Lower lobe of right lung (tissue), 2 donors: ENCODE measurements around the gene KCNT2. TPM values are rescaled to one million over a fixed set of nuclear protein-coding genes. Genes with fewer than 3 reads are reported as not detected.

Experiments used
- ATAC-seq, 2 donors: fragments of 200-7000 bp; cut with Tn5 transposase; one replicate each; pipeline ENCODE4 v1.9.1; 2020 to 2022; ENCODE audit warnings: mild to moderate bottlenecking in 2 of 2, moderate library complexity in 2 of 2
- DNase-seq: peaks from one replicate; pipeline ENCODE4 v3.0.0-alpha.2; 2020
- H3K27ac ChIP-seq: fragments of 200-600 bp; one replicate; pipeline ENCODE4 v1.8.0; 2022
- H3K27me3 ChIP-seq: fragments of 200-600 bp; one replicate; pipeline ENCODE4 v1.8.0; 2022; ENCODE audit warnings: low read depth
- H3K36me3 ChIP-seq: fragments of 200-600 bp; one replicate; pipeline ENCODE4 v1.8.0; 2022; ENCODE audit warnings: mild to moderate bottlenecking
- H3K4me1 ChIP-seq: fragments of 200-600 bp; one replicate; pipeline ENCODE4 v1.8.0; 2022
- H3K4me3 ChIP-seq: fragments of 200-600 bp; one replicate; pipeline ENCODE4 v1.8.0; 2022; ENCODE audit warnings: mild to moderate bottlenecking
- H3K9me3 ChIP-seq: fragments of 200-600 bp; one replicate; pipeline ENCODE4 v1.8.0; 2022
- CTCF ChIP-seq: fragments of 200-600 bp; IDR thresholded peaks from one replicate; pipeline ENCODE4 v1.8.0; 2022; ENCODE audit warnings: antibody characterized with exemption, mild to moderate bottlenecking
- intact Hi-C: fragments of 100-400 bp; cut with DNase I; formaldehyde crosslinking; loops from one replicate; pipeline ENCODE4 v1.11.0; 2022
- total RNA-seq: library from RNA; stranded (reverse); fragmentation: NEBNext Ultra II Directional; extraction: Animal tissue kit (Norgen Biotek cat#: 25700); gene quantifications from one replicate; pipeline ENCODE4 v1.2.1, GENCODE V29; 2021
- donor health status: DM: no; HTN: yes; CAD: no; lungs with severe emphysema.

KCNT2 gene
- total RNA-seq, 1 donor from 2014 or later, result 3.7 TPM

- H3K27me3 ChIP-seq, result no peaks in the 10 kb centered on the region
- H3K4me3 ChIP-seq, result no peak overlapping the region
- ATAC-seq, result no peak
- no peak for DNase-seq
- TF ChIP-seq CTCF, result no peak
- H3K9me3 ChIP-seq, result no peaks in the 10 kb centered on the region
- no peak overlapping the region for H3K27ac ChIP-seq
- no peaks in the 10 kb centered on the region for H3K36me3 ChIP-seq
- intact Hi-C loops, result no loop called here
- H3K4me1 ChIP-seq, result no peaks in the 10 kb centered on the region
Measured at GRCh38 chr1:196308176-196308575, 300.1 kb downstream of the KCNT2 start.

DNA sequence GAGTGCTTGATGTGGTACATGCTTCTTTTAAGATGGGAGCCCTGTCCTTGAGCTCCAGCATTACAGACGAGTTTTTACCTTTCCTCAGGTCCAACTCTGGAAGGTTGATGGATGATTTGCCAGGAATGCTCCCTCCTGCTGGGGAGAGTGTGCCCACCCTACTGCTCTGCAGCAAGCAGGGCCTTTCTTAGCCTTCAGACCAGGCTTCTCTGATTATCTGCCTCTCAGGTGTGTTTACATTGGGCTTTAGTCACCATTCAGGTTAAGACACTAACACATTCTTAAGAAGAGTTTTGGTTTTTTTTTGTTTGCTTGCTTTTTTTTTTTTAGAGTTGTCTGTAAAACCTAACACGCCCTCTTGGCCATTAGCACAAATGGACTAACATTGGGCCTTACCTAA lies 301.8 kb downstream of the KCNT2 start:
- ATAC-seq (no peak), DNase-seq (no peak)
- H3K4me3 ChIP-seq, result no peak overlapping the region
- no peaks in the 10 kb centered on the region for H3K4me1 ChIP-seq
- H3K27ac ChIP-seq, result no peak overlapping the region
- no peaks in the 10 kb centered on the region for H3K27me3 ChIP-seq
- intact Hi-C loops, result no loop called here
- H3K36me3 ChIP-seq, result no peaks in the 10 kb centered on the region
- TF ChIP-seq CTCF, result no peak
- no peaks in the 10 kb centered on the region for H3K9me3 ChIP-seq

DNA sequence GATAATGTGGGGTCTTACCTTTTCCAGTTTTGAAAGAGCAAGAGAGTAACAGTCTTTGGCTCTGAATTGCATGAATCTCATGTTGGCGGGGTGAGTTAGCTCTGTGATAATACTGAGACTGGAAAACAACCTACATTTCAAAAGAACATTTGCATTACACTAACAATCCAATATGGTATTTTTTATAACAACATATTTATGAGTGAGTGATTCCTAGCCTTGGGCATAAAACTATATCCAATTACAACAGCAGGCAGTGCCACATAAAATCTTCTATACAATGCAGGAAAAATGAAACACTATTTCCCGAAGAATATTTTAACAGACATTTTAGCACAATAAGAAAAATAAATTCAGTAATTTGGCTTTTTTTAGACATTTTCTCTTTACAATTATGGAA lies 303.0 kb downstream of the KCNT2 start:
- Histone ChIP-seq H3K9me3 (no peaks in the 10 kb centered on the region), H3K27me3 (no peaks in the 10 kb centered on the region), H3K27ac (no peak overlapping the region), H3K36me3 (no peaks in the 10 kb centered on the region), H3K4me1 (no peaks in the 10 kb centered on the region), H3K4me3 (no peak overlapping the region)
- ATAC-seq (no peak), DNase-seq (no peak)
- no peak for TF ChIP-seq CTCF
- intact Hi-C loops, result no loop called here

DNA sequence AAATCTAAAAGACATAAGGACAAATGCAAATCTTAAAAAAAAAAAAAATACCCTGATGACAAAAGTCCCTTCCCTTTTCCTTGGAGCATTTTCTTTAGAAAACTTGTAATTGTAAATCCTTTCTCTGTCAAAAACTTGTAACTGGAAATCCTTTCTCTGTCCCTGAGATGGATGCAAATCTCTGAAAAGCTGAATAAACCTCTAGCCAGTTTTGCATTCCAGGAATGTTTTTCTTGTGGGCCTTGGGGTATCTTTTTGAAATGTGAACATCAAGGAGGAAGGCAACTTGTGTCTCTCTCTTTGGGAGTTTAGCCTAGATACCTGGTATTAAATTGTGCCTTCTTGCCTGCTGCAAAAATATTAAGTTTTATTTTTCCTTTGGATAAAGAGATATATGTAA lies 305.3 kb downstream of the KCNT2 start:
- intact Hi-C loops, result no loop called here
- ATAC-seq (no peak), DNase-seq (no peak)
- H3K9me3 ChIP-seq, result no peaks in the 10 kb centered on the region
- H3K36me3 ChIP-seq, result no peaks in the 10 kb centered on the region
- H3K4me1 ChIP-seq, result no peaks in the 10 kb centered on the region
- H3K4me3 ChIP-seq, result no peak overlapping the region
- TF ChIP-seq CTCF, result no peak
- H3K27me3 ChIP-seq, result no peaks in the 10 kb centered on the region
- H3K27ac ChIP-seq, result no peak overlapping the region

- intact Hi-C loops, result no loop called here
- H3K36me3 ChIP-seq, result no peaks in the 10 kb centered on the region
- H3K27ac ChIP-seq, result no peak overlapping the region
- H3K4me1 ChIP-seq, result no peaks in the 10 kb centered on the region
- DNase-seq (no peak), ATAC-seq (no peak)
- H3K9me3 ChIP-seq, result no peaks in the 10 kb centered on the region
- no peak for TF ChIP-seq CTCF
- no peaks in the 10 kb centered on the region for H3K27me3 ChIP-seq
- H3K4me3 ChIP-seq, result no peak overlapping the region
Measured at GRCh38 chr1:196302420-196302819, 305.8 kb downstream of the KCNT2 start.

DNA sequence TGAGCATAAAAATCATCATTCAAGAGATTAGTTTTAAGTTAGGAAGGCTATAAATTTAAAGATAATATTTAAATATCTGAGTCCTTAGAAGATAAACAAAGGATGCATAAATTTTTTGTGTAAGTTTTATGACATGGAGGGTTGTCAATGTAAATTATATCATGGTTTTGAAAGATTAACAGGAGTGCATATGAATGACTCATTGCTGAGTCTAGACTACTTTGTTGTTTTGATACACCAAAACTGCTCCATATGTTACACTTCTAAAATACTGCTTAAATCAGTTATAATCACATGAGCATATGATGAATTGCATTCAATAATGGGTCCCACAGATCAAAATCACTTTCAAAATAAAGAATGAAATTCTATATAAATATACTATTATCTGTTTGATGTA lies 312.5 kb downstream of the KCNT2 start:
- H3K27ac ChIP-seq, result no peak overlapping the region
- ATAC-seq (no peak), DNase-seq (no peak)
- no peaks in the 10 kb centered on the region for H3K36me3 ChIP-seq
- no peak overlapping the region for H3K4me3 ChIP-seq
- H3K4me1 ChIP-seq, result no peaks in the 10 kb centered on the region
- no peaks in the 10 kb centered on the region for H3K27me3 ChIP-seq
- no peaks in the 10 kb centered on the region for H3K9me3 ChIP-seq
- TF ChIP-seq CTCF, result no peak
- intact Hi-C loops, result no loop called here
